ENCODE measurements around the gene FAM240A. TPM values are rescaled to one million over a fixed set of nuclear protein-coding genes. Genes with fewer than 3 reads are reported as not detected.
"Not testable (repeated sequence)": the region's sequence is repeated elsewhere in the genome, so short reads cannot be mapped to it uniquely, and the experiment has no call there.

Gene FAM240A
- total and polyA plus RNA-seq, 2 donors (not counting 1 experiment from before 2014, with no cell fraction given) = not detected

- Histone ChIP-seq H3K36me3 (ENCODE audit: control insufficient read depth, insufficient read depth, low read length) (no peaks in the 10 kb centered on the region), H4K20me1 (ENCODE audit: control insufficient read depth, extremely low read depth, insufficient read depth, low read length) (no peaks in the 10 kb centered on the region), H3K27me3 (ENCODE audit: control insufficient read depth, insufficient read depth, low read length) (peaks cover 2% of the 10 kb centered on the region), H2AFZ (ENCODE audit: low read length) (no peak overlapping the region), H3K79me2 (ENCODE audit: control insufficient read depth, insufficient read depth, low read length) (no peaks in the 10 kb centered on the region), H3K9me3 (ENCODE audit: control insufficient read depth, insufficient read depth, low read depth, low read length) (no peaks in the 10 kb centered on the region), H3K9ac (ENCODE audit: insufficient read depth, low read length) (no peak overlapping the region), H3K4me3 (replicated peaks in 1 of 4; ENCODE audit: control extremely low read depth in 1 of 4, insufficient read depth in 1 of 4, low read depth in 3 of 4, low read length in 4 of 4) (no peak overlapping the region), H3K4me1 (ENCODE audit: control insufficient read depth, extremely low read depth, insufficient read depth, low read length) (no peaks in the 10 kb centered on the region), H3K4me2 (ENCODE audit: extremely low read depth, insufficient read depth, low read length) (no peak overlapping the region), H3K27ac (ENCODE audit: insufficient read depth, low read length) (no peak overlapping the region)
- DNase-seq (ENCODE audit: low read depth in 2 of 2) = no peak
- TF ChIP-seq EZH2 (IDR thresholded peaks at IDR 0.05; ENCODE audit: low read length, missing control alignments) (no peak), CTCF (conservative IDR thresholded peaks at IDR 0.05 in 1 of 2, IDR thresholded peaks at IDR 0.05 in 1 of 2; ENCODE audit: low read depth in 1 of 2, low read length in 2 of 2) (no peak)
Measured at GRCh38 chr3:46584598-46585467, 27.5 kb upstream of the FAM240A start.

DNA sequence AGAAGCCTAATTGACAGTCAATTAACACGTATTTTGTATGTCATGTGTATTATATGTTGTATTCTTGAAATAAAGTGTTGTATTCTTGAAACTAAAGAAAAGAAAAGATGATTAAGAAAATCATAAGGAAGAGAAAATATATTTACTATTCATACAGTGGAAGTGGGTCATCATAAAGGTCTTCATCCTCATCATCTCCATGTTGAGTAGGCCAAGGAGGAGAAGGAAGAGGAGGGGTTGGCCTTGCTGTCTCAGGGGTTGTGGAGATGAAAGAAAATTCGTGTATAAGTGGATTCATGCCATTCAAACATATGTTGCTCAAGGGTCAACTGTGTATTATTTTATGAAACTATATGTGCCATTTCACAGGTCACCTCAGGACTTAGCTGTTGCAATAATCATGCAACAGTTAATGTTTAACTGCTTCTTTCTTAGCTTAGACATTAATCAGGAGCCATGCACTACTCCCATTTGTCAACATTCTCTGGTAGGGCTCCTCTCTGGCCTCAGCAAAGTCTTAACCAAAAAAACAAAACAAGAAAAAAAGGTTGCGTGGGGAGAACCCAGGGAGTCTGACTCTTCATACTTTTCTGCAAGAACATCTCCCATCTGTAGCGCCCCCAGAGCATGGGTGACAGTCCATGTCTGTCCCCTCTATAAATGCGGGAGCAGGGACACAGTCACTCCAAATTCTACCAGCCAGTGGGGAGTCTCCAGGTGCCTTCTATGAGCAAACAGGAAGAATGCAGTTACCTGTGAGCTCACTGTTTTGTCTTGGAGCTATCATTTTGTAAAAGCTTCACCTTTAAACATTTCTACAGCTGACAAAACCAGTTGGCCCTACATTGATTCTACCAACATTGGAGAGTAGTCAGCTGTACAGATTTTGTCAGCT, 26.3 kb upstream of the FAM240A start:
- Histone ChIP-seq H3K4me3 (replicated peaks in 1 of 4; ENCODE audit: control extremely low read depth in 1 of 4, insufficient read depth in 1 of 4, low read depth in 3 of 4, low read length in 4 of 4) (no peak overlapping the region), H3K9ac (ENCODE audit: insufficient read depth, low read length) (no peak overlapping the region), H3K36me3 (ENCODE audit: control insufficient read depth, insufficient read depth, low read length) (no peaks in the 10 kb centered on the region), H3K9me3 (ENCODE audit: control insufficient read depth, insufficient read depth, low read depth, low read length) (no peaks in the 10 kb centered on the region), H2AFZ (ENCODE audit: low read length) (no peak overlapping the region), H3K27ac (ENCODE audit: insufficient read depth, low read length) (no peak overlapping the region), H3K79me2 (ENCODE audit: control insufficient read depth, insufficient read depth, low read length) (no peaks in the 10 kb centered on the region), H3K27me3 (ENCODE audit: control insufficient read depth, insufficient read depth, low read length) (peaks cover 2% of the 10 kb centered on the region), H3K4me2 (ENCODE audit: extremely low read depth, insufficient read depth, low read length) (no peak overlapping the region), H4K20me1 (ENCODE audit: control insufficient read depth, extremely low read depth, insufficient read depth, low read length) (no peaks in the 10 kb centered on the region), H3K4me1 (ENCODE audit: control insufficient read depth, extremely low read depth, insufficient read depth, low read length) (no peaks in the 10 kb centered on the region)
- TF ChIP-seq EZH2 (IDR thresholded peaks at IDR 0.05; ENCODE audit: low read length, missing control alignments) (no peak), CTCF (conservative IDR thresholded peaks at IDR 0.05 in 1 of 2, IDR thresholded peaks at IDR 0.05 in 1 of 2; ENCODE audit: low read depth in 1 of 2, low read length in 2 of 2) (no peak)
- DNase-seq (ENCODE audit: low read depth in 2 of 2) = no peak

- Histone ChIP-seq H4K20me1 (ENCODE audit: control insufficient read depth, extremely low read depth, insufficient read depth, low read length) (no peaks in the 10 kb centered on the region), H3K9me3 (ENCODE audit: control insufficient read depth, insufficient read depth, low read depth, low read length) (no peaks in the 10 kb centered on the region), H3K4me3 (replicated peaks in 1 of 4; ENCODE audit: control extremely low read depth in 1 of 4, insufficient read depth in 1 of 4, low read depth in 3 of 4, low read length in 4 of 4) (no peak overlapping the region), H3K4me1 (ENCODE audit: control insufficient read depth, extremely low read depth, insufficient read depth, low read length) (no peaks in the 10 kb centered on the region), H2AFZ (ENCODE audit: low read length) (no peak overlapping the region), H3K36me3 (ENCODE audit: control insufficient read depth, insufficient read depth, low read length) (no peaks in the 10 kb centered on the region), H3K27me3 (ENCODE audit: control insufficient read depth, insufficient read depth, low read length) (peaks cover 2% of the 10 kb centered on the region), H3K9ac (ENCODE audit: insufficient read depth, low read length) (no peak overlapping the region), H3K79me2 (ENCODE audit: control insufficient read depth, insufficient read depth, low read length) (no peaks in the 10 kb centered on the region), H3K4me2 (ENCODE audit: extremely low read depth, insufficient read depth, low read length) (no peak overlapping the region), H3K27ac (ENCODE audit: insufficient read depth, low read length) (no peak overlapping the region)
- no peak for DNase-seq (ENCODE audit: low read depth in 2 of 2)
- TF ChIP-seq EZH2 (IDR thresholded peaks at IDR 0.05; ENCODE audit: low read length, missing control alignments) = no peak
- no peak for TF ChIP-seq CTCF (conservative IDR thresholded peaks at IDR 0.05 in 1 of 2, IDR thresholded peaks at IDR 0.05 in 1 of 2; ENCODE audit: low read depth in 1 of 2, low read length in 2 of 2)
Measured at GRCh38 chr3:46586738-46587246, 25.5 kb upstream of the FAM240A start.

- H4K20me1 ChIP-seq (ENCODE audit: control insufficient read depth, extremely low read depth, insufficient read depth, low read length); H2AFZ ChIP-seq (ENCODE audit: low read length); H3K9ac ChIP-seq (ENCODE audit: insufficient read depth, low read length); H3K4me2 ChIP-seq (ENCODE audit: extremely low read depth, insufficient read depth, low read length); DNase-seq (ENCODE audit: low read depth in 2 of 2); H3K79me2 ChIP-seq (ENCODE audit: control insufficient read depth, insufficient read depth, low read length); H3K27ac ChIP-seq (ENCODE audit: insufficient read depth, low read length); H3K4me1 ChIP-seq (ENCODE audit: control insufficient read depth, extremely low read depth, insufficient read depth, low read length); H3K4me3 ChIP-seq (replicated peaks in 1 of 4; ENCODE audit: control extremely low read depth in 1 of 4, insufficient read depth in 1 of 4, low read depth in 3 of 4, low read length in 4 of 4); H3K9me3 ChIP-seq (ENCODE audit: control insufficient read depth, insufficient read depth, low read depth, low read length); H3K36me3 ChIP-seq (ENCODE audit: control insufficient read depth, insufficient read depth, low read length); H3K27me3 ChIP-seq (ENCODE audit: control insufficient read depth, insufficient read depth, low read length): not testable (repeated sequence)
Measured at GRCh38 chr3:46587268-46587667, 25.1 kb upstream of the FAM240A start.

All from fibroblast of lung (primary cell).